Activated CD8-positive, alpha-beta memory T cell treated with anti-CD3 and anti-CD28 coated beads for 24 hours (primary cell): ENCODE results near the gene ICAM5.
"Not testable (repeated sequence)": the region's sequence is repeated elsewhere in the genome, so short reads cannot be mapped to it uniquely, and the experiment has no call there.

ENCODE experiments used
- DNase-seq: peaks from one replicate; pipeline ENCODE4 v3.0.0-alpha.2; 2020

ICAM5 gene

DNA sequence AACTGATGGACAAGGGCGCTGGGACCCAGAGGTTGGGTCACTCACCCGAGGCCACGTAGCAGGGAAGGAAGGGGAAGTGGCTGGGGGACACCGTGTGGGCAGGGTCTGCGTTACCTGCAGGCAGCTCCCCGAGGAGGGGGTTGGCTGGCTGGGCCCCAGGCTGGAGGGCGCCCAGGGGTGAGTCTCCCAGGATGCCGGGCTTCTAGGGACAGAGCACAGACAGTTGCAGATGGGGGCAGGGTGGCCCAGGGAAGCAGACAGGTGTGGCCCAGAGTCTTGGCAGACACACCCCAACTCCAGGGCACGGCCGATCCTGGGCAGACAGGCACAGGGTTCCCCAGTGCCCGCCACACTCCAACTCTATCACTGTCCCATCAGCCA lies 31.7 kb downstream of the ICAM5 start:
- no peak for DNase-seq

DNA sequence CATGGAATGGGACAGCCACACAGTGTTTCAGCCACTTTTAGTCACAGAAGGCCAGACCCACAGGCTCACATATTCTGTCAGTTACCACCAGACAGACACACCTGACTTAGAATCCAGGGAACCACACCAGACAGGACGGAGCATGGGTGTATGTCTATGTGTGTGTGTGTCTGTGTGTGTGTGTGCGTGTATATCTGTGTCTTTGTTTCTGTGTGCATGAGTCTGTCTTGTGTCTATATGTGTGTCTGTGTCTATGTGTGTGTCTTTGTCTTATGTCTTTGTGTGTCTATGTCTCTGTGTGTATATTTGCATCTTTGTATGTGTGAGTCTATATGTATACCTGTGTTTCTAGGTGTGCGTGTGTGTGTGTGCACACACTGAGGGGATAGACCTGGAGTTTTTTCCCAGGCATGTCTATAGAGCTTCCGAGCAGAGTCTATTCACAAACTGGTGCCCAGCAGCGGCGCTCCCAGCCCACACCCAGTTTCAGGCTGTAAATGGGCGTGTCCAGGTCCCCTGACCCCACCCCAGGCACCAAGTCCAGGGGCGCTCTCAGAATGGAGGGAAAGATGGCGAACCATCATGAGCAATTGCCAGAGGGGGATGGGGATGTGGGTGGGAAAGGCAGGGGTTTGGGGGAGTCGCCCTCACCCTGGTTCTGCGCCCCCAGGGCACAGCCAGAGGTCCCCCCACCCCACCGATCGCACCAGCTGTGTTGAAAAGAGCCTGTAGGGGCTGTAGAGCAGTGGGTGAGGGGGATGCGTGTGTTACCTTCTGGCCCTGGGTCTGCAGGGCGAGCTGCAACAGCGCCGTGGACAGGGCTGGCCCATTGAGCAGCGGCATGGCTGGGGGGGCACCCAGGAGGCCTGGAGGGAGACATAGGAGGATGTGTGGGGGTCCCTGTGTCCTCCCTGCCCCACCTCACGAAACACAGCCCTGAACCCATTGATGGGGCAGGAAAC lies 32.4 kb downstream of the ICAM5 start:
- DNase-seq = no peak

- no peak for DNase-seq
These were observed 36.0 kb downstream of the ICAM5 start for GRCh38 chr19:10325732-10326131.

DNA sequence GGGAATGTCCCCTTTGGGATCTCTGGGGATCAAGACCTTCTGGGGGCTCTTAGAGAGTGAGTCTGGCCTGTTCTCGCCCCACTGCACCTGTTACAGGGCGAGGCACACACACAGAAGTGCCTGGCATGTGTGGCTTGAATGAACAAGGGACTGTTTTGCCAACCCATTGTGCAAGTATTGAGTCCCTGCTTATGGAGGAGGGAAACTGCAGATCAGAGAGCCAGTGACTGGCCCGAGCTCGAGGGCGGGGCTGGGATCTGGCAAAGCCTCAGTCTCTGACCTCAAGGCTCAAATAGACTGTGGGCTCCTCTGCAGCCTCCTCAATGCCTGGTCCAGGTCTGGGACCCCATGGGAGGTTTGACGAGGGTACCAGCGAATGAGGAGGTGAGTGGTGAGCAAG lies 38.0 kb downstream of the ICAM5 start:
- no peak for DNase-seq

DNA sequence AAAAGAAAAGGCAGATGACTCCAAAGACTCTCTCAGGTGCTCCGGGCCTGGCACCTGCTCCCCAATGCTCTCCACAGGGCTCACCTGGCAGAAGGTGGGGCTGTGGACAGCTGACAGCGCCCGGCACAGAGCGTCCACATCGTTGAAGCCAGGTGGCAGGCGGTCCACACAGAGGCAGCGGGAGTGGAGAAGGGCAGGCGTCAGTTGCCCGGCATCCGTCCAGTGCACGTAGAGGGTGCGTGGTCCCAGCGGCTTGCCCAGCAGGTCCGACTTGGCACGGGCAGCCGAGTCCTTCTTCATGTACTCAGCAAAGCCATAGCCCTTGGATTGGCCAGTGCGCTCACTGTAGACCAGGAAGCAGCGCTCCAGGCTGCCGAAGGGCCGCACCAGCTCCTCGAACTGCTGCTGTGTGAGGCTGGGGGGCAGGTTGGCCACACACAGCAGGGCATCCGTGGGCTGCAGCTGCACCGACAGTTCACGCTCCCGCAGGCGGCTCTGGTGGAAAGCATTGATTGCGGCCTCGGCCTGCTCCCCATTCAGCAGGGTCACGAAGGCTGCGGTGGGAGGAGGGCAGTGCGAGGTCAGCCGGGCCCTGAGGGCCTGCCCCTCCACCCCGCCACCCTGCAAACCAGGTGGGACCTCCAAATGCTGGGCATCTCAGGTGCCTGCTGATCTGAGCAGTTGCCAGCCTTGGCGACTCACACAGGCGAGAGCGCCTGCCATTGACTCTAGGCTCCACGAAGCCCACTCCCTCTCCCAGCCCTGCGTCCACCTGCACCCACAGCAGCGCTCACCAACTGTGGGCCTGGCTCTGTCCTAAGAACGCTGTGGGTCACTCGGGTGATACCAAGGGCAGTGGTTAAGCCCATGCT lies 39.0 kb downstream of the ICAM5 start:
- DNase-seq = no peak

- no peak for DNase-seq
These were observed 39.8 kb downstream of the ICAM5 start for GRCh38 chr19:10329555-10329954.

DNA sequence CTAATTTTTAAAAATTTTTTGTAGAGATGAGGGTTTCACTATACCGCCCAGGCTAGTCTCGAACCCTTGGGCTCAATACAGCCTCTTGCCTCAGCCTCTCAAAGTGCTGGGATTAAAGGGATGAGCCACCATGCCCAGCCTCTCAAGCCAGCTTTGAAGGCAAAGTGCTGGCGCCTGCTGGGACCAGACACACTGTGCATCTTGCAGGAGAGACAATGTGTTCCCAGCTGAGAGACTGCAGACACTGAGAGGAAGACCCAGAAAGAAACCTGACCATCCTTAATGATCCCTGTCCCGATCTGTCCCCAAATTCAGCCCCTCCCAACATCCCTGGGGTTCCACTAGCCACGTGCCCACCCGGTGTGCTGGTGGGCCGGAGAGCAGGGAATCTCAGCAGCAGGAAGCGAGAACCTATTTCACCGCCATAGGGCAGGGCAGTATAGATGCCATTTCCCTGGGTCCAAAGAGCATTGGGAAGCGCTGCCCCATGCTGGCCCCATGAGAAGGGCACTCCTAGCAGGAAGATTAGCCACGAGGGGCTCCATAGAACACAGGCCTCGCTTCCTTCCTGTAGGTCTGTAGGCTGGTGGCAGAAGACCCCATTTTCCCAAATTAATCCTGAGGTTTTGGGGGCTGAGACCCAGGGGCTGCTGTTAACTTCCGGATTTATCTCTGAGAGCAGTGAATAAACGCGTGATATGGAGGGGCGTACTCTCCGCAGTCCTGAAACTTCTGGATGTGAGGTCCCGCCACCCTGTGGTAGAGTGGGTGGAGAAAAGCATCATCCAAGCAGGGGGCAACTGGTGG lies 42.6 kb downstream of the ICAM5 start:
- DNase-seq = no peak

DNA sequence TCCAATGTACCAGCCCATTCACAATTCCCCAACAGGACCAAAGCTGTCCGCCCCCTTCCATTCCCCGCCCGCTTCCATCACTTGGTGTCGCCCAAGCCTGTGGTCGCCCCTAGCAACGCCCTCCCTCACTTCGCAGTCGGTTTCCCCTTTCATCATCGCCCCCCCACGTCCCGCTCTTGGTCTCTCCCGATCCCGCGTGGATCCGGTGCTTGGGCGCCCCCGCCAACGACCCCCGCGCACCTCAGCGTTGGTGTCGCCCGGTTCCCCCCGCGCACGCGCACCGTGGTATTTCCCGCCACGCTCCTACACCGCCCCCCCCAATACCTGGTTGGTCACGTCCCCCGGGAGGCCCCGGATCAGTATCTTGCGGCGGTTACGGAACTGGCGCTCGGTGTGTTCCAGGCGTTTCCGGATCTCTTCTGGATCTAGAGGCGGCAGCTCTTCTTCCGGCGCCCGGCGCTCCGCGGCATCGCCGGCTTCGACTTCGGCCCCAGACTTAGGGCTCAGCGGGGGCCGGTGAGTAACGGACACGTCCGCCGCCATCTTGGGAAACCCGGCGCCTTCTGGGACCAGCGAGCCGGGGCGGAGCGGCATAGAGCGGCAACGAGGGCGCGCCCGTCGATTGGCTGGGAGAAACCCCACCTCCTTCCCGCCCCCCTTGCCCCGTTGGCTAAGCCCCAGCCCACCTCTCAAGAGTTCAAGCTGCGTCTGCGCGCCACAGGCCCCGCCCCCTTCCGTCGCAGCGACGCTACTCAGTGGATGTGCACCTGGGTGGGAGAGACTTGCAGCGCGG lies 43.4 kb downstream of the ICAM5 start, which contains the start of gene RAVER1:
Gene RAVER1, minus strand, starts transcription at position 565 of the 793 bp plus-strand sequence. Its CDS starts 22 bp downstream, at position 543.
- DNase-seq = peak; percentile 97

- no peak for DNase-seq
These were observed 44.2 kb downstream of the ICAM5 start for GRCh38 chr19:10333758-10334587.

GRCh38 chr19:10334588-10335351 lies 45.0 kb downstream of the ICAM5 start:
- DNase-seq = peak; percentile 77

- DNase-seq = no peak
These were observed 45.7 kb downstream of the ICAM5 start for GRCh38 chr19:10335352-10335985.

GRCh38 chr19:10336725-10337124 lies 47.0 kb downstream of the ICAM5 start:
- DNase-seq = not testable (repeated sequence)

DNA sequence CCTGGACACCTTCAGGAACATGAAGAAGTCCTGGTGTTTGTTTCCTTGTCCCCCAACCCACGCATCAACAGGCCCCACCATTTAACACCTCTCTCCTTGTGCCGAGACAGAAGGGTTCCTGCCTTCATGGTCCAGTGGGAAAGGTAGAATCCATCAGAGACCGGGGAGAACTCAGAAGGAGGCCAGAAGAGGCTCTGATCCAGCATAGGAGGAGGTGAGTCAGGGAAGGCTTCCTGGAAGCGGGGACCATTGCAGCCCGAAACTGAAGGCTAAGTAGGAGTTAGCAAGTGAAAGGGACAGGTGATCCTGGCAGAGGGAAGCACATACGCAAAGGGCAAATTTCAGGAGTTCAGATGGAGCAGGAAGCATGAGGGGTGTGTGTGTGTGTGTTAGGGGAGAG lies 49.2 kb downstream of the ICAM5 start:
- DNase-seq = no peak

GRCh38 chr19:10339380-10339960 lies 49.7 kb downstream of the ICAM5 start, which contains the start of gene ICAM3:
ICAM3 (minus strand) TSS chr19:10339624; CDS start chr19:10339614, 10 bp downstream.
- peak; percentile 87 for DNase-seq

GRCh38 chr19:10339977-10340376 lies 50.2 kb downstream of the ICAM5 start:
- no peak for DNase-seq

- DNase-seq = no peak
These were observed 53.7 kb downstream of the ICAM5 start for GRCh38 chr19:10343495-10343894.

- DNase-seq = no peak
These were observed 55.0 kb downstream of the ICAM5 start for GRCh38 chr19:10344780-10345179.
